OCI-M2 (cell line): Measurements from ENCODE around the gene B3GNT7.
"Not testable (repeated sequence)": the region's sequence is repeated elsewhere in the genome, so short reads cannot be mapped to it uniquely, and the experiment has no call there.

Source experiments
- DNase-seq: peaks from one replicate; lab custom pipeline; 2025; ENCODE audit not compliant: unreplicated experiment; lab: John Stamatoyannopoulos, UW

B3GNT7 gene, protein sequence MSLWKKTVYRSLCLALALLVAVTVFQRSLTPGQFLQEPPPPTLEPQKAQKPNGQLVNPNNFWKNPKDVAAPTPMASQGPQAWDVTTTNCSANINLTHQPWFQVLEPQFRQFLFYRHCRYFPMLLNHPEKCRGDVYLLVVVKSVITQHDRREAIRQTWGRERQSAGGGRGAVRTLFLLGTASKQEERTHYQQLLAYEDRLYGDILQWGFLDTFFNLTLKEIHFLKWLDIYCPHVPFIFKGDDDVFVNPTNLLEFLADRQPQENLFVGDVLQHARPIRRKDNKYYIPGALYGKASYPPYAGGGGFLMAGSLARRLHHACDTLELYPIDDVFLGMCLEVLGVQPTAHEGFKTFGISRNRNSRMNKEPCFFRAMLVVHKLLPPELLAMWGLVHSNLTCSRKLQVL

DNA sequence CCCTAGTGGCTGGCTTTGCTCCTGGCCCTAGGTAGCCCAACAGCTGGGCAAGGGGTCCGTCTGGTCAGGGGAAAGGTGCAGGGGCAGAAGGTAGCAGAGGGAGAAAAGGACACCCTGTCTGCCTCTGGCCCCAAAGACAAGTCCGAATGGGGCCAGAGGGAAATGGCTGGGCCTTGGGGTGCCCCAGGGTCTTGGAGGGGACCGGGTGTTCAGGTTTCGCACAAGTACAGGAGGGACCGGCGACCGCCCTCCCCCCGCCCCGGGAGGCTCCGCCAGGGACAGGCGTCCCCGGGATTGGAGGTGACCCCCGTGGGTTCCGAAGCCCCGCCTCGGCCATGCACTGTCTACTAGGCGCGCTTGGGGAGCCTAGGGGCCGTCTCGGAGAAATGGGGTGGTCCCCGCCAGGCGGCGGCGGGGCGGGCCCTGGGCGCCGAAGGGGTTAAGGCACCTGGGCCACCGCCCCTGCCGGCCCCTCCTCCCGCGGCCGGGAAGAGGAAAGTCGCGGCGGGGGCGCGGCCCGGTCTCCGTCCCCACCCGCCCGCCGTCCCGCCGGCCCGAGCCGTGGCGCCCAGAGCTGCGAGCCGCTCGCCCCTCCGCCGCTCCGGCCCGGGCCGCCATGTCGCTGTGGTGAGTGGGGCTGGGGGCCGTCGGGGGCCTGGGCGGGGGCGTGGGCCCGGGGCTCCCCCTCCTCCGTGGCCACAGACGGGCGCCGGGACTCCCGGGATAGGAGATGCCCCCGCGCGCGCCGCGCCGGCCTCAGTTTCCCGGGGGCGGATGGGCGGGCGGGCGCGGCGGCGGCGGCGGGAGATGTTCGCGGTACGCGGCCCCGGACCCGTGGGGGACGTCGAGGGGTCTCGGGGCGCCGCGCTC, at the start of gene B3GNT7:
B3GNT7 (plus strand) TSS at position 523 of the 870 bp plus-strand sequence; CDS start at position 617, 94 bp downstream.
- DNase-seq, result no peak

DNA sequence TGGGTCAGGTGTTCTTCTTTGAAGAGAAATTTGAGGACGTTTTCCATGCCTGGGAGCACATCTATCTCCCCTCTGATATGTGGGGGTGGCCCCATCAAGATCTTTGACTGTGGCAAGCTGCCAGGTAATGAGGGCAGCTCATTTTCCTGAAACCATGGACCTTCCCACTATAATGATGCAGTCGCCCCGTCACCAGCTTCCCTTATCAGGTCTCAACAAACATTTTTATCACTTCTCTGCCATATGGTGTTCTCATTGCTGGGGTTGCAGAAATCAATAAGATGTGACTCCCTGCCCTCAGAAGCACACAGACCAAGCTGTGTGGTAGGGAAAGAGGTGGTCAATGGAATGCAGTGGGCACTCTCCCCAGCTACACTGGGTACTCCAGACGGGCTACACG, 48.4 kb upstream of the B3GNT7 start:
- peak; percentile 49 for DNase-seq

DNA sequence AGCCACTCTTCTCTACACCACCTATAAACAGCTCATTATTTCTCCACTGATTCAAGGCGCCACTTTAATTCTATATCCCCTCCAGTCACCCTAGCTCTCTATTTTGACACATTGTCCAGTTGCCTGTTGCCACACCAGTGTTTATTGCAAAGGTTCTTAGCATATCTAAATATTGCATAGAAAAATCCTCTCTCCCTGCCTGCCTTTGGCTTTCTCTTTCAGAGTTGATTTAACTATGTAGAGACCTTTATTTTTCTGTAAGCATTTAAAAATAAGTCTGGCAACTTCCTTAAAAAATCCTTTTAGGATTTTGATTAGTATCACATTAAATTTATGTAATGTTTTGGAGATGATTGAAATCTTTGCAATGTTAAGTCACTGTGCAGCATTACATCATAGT, 47.9 kb upstream of the B3GNT7 start:
- DNase-seq, result no peak

DNA sequence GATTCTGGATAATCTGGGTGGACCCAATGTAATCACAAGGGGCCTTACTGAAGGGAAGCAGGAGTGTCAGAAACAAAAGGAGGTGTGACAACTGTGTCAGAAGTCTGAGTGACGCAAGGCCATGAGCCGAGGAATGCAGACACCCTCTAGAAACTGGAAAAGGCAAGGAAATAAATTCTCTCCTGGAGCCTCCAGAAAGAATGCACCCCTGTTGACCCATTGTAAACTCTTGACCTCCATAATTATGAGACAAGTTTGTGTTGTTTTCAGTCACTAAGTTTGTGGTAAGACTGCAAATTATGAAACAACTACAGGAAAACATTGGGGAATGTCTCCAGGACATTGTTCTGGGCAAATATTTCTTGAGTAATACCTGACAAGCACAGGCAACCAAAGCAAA, 47.3 kb upstream of the B3GNT7 start:
- DNase-seq, result no peak

DNA sequence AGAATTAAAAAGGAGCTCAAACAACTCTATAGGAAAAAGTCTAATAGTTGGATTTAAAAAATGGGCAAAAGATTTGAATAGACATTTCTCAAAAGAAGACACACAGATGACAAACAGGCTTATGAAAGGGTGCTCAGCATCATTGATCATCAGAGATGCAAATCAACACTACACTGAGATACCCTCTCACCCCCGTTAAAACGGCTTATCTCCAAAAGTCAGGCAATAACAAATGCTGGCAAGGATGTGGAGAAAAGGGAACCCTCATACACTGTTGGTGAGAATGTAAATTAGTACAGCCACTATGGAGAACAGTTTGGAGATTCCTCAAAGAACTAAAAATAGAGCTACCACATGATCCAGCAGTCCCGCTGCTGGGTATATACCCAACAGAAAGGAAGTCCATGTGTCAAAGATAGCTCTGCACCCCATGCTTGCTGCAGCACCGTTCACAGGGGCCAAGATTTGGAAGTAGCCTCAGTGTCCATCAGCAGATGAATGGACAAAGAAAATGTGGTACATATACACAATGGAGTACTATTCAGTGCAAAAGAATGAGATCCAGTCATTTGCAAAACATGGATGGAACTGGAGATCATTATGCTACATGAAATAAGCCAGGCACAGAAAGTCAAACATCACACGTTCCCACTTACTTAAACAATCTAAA, 46.7 kb upstream of the B3GNT7 start:
- no peak for DNase-seq

DNA sequence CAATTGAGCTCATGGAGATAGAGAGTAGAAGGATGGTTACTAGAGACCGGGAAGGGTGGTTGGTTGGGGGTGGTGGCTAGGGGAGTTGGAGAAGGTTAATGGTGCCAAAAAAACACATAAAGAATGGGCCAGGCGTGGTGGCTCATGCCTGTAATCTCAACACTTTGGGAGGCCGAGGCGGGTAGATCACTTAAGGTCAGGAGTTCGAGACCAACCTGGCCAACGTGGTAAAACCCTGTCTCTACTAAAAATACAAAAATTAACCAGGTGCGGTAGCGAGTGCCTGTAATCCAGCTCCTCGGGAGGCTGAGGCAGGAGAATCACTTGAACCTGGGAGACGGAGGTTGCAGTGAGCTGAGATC, 46.2 kb upstream of the B3GNT7 start:
- not testable (repeated sequence) for DNase-seq

DNA sequence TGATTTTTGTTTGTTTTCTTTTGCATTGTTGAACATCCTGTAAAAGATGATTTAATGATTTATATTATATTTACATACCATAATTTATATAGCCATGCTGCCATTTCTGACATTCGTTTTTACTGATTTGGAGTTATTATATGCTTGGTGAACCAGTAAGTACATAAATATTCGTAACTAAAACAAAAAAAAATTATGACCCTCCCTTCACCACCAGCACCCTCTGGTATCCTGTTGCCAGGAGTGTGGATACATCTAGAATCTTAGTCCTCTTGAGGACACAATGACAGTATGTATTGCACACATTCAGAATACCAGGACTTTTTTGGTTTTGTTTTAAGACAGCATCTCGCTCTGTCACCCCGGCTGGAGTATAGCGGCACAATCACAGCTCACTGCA, 43.9 kb upstream of the B3GNT7 start:
- no peak for DNase-seq

DNA sequence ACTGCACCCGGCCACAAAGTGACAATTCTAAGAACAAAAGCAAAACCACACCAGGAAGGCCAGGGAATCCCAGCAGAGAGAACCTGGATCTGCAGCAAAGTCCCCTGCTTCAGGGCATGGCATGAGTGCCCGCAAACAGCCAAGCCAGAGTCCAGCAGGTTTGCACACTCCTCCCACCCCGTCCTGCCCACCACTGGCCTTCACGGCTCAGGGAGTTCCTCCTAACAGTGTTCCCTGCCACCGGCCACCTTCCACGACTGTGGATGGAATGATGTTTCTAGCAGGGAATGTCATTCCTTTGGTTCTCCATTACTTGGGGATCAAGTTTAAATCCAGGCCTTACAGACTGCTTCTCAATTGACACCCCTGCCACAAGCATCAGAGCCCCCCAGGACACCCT, 42.0 kb upstream of the B3GNT7 start:
- no peak for DNase-seq

DNA sequence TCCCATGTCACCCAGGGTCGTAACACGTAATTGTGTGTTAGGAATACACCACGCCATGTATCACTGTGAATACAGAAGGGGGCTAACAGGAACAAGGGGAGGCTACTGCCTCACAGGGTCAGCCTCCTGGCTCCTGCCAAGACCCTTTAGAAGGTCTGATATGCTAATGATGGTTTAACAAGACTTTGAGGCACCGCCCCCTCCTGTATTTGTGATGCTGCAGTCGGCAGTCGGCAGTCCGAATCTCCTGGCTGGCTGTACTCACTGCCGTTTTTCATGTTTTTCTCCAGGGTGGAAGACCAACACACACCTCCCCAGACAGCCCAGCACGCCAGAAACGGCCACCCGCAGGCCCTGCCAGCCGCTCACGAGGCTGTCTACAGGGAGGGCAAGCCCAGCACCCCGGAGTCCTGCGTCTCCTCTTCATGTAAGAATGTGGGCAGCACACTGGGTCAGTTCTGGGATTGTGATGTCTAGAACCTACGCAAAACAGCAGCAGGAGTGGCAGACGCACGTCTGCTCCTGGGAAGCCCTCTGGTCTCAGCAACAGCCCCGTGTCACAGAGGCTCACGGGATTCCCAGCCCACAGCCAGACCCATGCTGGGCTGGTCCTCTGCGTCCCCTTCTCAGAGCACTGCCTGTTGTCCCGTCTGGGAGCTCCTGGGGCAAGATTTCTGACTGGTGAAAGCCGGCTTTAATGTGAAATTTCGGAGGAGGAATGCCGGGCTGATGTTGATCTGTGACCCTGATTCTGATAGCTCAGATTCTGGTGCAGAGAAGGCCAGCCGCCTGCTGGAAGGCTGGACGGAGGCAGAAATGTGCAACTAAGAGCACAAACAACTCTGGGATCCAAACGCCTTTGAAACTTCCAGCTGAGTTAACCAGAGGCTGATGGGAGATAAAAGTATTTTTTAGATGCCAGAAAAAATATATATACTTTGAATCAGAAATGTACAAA, 39.7 kb upstream of the B3GNT7 start:
- no peak for DNase-seq

DNA sequence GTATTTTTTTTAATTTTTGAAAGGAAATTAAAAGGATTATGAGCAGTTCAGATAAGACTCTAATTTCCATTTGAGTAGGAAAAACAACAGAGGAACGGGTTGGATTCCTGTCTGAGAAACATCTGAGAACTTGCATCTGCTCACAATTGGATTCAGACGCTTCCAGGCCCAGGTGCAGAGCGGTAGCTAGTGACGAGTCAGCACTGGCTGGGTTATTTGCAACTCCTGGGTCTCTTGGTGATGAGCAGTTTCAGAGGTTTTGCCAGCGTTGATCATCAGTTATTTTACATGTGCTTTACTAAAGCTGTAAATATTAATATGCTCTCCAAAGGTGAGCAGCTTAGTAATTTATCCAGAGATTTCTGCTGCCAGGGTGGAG, 39.1 kb upstream of the B3GNT7 start:
- no peak for DNase-seq

DNA sequence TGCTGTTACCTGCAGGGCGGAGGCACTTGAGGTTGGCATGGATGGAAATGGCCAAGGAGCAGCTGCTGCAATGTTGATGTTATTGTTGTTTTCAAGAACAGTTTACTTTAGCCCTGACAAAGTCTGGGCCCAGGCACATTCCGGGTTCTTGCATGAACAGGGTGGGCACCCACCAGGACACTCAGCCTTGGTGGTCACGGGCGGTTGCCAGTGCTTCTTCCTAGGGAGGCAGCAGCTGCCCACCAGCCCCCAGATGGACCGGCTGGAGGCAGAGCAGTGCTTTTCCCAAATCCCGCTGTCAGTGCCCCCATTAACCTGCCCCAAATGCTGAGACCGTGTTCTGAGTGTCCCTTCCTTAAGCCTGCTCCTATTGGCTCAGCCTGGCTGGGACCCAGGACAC, 38.5 kb upstream of the B3GNT7 start:
- no peak for DNase-seq

DNA sequence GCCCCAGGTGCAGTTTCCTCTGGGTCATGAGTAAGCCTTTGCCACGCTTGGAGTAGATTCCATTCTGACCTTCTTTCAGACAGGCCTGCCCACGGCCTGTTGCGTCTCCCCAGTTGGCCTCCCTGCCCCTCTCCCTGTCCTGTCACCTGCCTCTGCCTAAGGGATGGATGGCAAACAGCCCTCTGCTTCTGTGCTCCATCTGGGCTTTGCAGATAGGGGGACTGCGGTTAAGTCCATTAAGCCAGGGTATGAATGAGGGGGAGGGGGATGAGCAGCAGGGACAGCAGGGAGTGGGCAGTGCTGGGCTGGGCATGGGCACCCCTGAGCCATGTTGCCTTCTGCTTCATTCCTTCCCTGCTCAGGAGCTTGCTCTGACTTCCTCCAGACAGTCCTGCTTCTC, 37.6 kb upstream of the B3GNT7 start:
- DNase-seq, result no peak

DNA sequence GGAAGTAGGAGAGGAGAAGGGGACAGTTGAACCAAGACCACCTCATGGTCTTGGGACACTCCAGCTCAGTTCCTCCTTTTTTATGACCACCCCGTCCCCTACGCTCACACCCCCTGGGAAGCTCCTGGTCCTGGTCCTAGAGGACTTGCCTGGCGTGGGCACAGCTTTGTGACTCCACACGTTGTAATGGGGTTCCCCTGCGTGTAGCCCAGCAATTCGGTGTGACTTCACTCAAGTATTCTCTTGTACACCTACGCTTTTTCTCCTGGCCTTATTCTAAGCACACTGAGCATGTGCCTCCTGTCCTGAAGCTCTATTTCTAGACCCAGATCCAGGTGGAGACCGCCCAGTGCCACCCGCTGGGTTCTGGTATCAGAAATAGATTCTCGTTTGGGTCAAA, 36.1 kb upstream of the B3GNT7 start:
- no peak for DNase-seq

DNA sequence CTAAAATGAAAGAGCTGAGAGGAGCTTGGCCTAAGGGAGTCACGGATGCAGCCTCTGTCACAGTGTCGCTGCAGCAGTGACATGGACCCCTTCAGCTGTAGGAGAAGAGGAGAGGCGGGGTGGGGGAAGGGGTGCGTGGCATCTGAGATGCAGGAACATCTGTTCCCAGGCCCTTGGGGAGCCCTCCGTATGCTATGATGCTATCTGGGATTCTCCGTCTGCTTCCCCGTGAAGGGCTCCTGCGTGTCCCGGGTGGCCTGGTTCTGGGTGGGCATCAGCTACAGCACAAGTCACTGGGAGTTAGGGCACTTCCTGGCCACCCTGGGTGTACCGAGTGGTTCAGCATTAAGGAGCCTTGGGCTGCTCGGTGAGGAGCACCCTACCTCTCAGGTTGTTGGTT, 35.6 kb upstream of the B3GNT7 start:
- DNase-seq, result no peak

DNA sequence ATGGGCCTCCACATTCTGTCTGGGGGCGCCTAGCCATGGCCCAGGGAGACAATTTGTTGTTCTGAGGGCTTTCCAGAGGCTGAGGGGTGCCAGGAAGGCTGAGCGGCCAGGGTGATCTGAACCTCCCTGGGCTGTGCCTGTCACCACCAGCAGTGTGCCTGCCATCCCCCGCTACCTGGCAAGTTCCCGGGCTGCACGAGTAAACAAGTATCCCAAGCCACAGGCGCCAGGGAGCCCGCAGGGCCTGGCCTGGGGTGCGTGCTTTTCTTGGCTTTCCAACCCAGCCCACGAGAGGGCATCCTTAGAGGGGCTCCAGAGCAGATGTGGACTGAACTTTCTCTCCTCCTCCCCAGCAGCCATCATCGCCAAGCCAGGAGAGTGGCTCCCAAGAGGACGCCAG, 35.1 kb upstream of the B3GNT7 start:
- DNase-seq, result no peak

DNA sequence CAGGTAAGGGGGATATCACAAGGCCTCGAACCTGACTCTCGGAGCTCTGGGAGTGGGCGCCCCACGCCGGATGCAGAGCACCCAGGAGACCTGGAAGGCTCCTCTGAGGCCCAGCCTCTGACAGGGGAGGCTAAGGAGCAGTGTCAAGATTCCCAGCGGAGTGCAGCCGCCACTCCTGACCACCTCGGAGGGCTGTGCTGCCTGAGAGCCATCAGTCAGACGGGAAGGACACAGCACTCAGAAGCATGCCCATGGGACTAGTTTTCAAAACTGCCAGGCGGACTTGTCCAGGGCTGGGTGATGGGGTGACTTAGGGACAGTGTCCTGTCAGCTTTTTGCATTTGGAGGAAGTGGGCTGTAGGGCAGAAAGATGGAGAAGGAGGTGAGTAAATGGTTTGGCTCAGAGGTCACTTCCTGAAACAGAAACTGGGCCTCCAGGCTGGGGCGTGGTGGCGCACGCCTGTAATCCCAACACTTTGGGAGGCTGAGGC, 34.6 kb upstream of the B3GNT7 start:
- no peak for DNase-seq

DNA sequence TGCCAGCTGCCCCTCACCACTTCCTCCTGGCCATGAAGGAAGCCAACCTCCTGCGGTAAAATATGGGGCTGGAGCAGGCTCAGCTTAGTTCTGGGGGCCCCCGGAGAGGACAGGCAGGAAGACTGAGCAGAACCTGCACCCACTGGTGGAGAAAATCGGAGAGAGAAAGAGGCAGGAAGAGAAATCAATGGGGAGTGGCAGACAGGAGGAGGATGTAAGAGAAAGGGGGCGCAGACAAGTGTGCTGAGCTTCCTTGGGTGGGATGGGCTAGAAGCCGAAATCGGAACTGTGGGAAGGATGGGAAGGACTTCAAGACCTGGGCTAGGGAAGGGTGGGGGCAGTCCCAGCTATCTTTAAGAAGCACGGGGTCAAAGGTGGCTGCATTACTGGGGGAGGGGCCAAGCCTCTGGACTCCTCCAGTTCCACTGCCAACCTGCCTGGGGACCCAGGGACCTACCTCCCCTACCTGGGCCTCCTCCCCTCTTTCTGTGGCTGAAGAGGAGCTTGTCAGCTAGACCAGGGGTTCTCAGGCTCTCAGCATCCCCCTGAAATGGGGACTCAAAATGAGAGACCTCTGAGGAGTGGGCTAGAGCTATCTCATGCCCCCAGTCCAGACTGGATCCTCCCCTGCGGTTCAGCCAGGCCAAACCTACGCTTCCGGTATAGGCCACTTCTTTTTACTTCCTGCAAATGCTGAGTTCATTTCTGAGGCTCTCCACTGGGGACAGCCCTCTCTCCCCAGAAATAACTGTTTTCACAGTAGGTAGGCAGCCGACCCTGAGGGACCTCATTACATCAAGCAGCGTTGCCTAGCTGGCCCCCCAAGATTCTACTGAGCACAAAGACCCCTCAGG, 33.6 kb upstream of the B3GNT7 start:
- DNase-seq, result peak; percentile 63

DNA sequence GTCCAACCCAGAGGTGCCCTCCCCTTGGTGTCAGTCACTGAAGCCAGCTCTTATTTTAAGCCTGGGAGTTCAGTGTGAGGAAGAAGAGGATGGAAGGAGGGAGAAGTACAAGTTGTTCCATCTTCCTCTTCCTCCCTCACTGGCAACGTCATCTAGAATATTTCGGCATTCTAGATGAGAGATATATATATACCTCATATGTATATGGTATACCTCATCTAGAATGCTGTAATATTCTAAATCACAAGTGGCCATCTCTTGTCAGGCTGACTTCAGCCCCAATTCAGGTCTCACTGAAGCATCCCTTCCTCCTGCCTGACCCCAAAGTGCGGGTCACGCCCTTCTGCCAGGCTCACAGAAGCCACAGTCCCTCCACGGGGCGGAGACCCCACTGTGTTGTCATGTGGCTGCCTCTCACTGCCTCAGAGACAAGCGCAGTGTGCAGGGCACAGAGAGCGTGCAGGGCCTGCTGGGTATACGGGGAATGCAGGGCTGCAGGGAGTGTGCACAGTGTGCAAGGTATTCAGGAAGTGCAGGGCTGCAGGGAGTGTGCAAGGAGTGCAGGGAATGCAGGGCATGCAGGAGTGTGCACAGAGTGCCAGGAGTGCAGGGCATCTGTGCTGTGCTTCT, 32.8 kb upstream of the B3GNT7 start:
- DNase-seq, result no peak

DNA sequence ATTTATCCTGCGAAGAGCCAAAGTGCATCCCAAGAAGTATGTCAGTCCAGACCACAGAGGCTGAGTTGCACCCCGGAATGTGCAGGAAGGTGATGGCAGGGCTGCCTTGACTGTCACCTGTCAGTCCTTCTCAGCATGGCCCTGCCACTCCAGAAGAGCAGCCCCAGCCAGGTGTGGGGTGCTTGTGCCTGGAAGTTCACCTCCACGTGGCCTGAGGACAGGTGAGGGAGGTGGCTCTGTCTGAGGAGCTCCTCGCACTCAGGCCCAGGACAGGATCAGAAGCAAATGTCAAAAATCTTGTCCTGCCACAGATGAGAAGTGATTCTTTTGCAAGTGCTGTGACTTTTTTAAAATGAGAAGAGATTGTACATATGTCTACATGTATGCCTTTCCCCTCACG, 31.4 kb upstream of the B3GNT7 start:
- DNase-seq, result no peak
